ENCODE results near the gene CA14. TPM values are rescaled to one million over a fixed set of nuclear protein-coding genes. Genes with fewer than 3 reads are reported as not detected.

CA14 gene
- total RNA-seq: not detected in 2 replicates

DNA sequence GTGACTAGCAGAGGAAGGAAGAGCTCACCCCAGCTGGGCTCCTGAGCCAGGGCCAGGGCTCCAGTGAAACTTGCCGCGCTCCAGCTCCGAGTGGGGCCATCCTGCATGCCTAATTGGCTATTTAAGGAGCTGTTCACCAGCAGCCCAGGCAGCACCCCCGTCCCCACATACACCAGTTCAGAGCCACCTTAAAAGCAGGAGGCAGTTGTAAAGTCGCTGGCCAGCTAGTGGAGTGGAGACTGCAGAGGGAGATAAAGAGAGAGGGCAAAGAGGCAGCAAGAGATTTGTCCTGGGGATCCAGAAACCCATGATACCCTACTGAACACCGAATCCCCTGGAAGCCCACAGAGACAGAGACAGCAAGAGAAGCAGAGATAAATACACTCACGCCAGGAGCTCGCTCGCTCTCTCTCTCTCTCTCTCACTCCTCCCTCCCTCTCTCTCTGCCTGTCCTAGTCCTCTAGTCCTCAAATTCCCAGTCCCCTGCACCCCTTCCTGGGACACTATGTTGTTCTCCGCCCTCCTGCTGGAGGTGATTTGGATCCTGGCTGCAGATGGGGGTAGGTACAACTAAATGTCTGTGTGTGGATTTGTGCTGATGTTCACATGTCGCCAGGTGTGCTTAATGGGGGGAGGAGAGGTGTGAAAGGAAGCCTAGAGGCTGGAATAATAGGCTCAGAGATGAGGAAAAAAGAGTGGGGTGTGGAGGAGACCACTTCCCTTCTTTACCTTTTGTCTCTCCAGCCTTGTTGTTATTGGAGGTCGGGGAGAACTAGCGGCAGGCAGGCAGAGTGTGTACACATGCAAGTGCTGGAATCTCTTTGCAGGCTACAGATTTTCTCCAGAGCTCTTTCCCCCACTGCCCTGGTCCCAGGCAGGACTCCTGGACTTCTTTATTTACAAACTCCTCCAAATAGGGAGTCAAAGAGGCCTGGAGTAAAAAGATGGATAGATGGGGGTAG lies at the start of gene CA14:
TSS of gene CA14 (plus strand) at position 151 of the 962 bp plus-strand sequence. CDS start at position 506, 355 bp downstream.

DNA sequence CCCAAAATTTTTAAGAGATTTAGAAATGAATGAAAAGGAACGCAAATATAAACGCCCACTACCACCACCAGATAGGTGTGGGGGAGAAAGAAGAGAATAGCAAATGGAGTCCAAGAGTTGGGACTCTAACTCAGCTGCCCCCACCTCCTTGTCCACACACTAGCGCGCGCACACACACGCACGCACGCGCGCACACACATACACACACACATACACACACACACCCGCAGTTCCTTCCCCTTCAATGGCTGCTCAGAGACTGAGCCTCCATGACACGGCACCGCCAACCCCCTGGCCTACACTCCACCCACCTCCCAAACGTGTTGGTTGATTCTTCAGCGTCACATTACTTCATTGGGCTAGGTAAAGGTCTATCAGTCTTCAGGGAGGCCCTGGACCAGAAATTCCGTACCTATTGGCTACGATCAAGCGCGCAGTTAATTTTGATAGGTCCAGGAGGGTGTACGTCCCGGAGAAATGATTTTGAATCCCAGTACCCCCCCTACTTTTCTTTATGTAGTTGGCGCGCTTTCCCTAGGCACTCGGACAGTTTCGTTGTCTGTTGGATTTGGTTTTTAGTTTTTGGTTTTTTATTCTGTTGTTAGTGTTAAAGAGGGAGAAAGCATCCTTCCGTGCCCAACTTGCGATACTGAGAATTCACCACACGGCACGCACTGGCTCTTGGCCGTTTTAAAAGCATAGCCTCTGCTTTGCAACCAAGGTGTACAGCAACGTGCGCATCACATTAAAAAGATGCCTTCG lies 21.5 kb upstream of the CA14 start, which contains the start of gene ANP32E:
TSS of gene ANP32E (minus strand) at position 261 of the 762 bp plus-strand sequence. CDS start 326 bp downstream, outside the sequence.

GRCh38 chr1:150268705-150269403 lies 11.3 kb downstream of the CA14 start, which contains the start of gene APH1A:
TSS of gene APH1A (minus strand) at chr1:150269016. CDS start at chr1:150268810, 206 bp downstream.

GRCh38 chr1:150281758-150282557 lies 24.4 kb downstream of the CA14 start, which contains the start of gene CIART:
TSS of gene CIART (plus strand) at chr1:150282554. CDS start at chr1:150283268, 714 bp downstream.

DNA sequence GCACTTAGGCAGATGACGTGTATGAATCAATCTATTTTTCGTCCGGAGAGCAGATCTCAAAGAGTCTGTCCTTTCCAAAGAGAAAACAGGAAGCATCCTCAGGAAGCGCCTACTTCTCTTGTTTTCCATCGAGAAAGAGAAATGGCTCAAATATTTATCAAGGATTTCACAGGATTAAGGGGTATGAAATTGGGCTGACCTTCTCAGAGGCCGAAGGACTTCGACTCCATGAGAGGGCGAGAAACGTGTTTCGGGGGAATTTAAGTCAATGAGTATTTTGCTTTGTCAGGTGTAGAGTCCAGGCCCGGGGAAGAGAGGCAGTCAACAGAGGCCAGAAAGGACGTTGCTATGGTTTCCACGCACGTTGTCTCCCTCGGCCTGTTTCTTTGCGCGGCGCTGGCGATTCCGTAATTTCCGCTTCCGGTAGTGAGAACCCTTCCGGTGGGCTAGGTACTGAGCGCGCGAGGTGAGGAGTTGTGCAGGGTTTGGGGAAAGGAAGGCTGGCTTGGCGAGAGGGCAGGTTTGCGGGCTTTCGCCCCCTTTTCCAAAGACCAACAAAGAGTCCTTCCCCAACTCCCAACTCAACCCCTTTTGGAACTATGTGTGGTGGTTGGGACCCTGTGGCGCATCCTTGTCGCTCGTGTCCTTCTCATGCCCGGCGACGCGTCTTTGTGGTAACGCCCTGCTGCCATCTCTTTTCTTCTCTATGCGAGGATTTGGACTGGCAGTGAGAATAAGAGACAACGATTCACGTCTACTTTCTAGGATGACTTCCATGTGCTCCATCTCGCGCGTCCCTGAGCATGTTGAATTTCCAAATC lies 36.1 kb downstream of the CA14 start, which contains the start of gene MRPS21:
TSS of gene MRPS21 (plus strand) at position 429 of the 821 bp plus-strand sequence. CDS start 506 bp downstream, outside the sequence.

Other genes with a start within 250 kb of the CA14 start
- gene OTUD7B, start 247.0 kb upstream of the CA14 start, total RNA-seq: 5.5 and 11.0 TPM in 2 replicates
- 27.1 and 39.5 TPM in 2 replicates for gene VPS45, start 190.0 kb upstream of the CA14 start, total RNA-seq
- gene PLEKHO1, start 107.9 kb upstream of the CA14 start, total RNA-seq: 28.8 and 49.3 TPM in 2 replicates
- gene ANP32E, start 21.7 kb upstream of the CA14 start, total RNA-seq: 21.9 and 40.8 TPM in 2 replicates
- 116 and 135 TPM in 2 replicates for gene APH1A, start 11.2 kb downstream of the CA14 start, total RNA-seq
- gene C1orf54, start 15.0 kb downstream of the CA14 start, total RNA-seq: 4.4 and 8.4 TPM in 2 replicates
- 1.2 and 1.8 TPM in 2 replicates for gene CIART, start 24.8 kb downstream of the CA14 start, total RNA-seq
- gene MRPS21, start 36.1 kb downstream of the CA14 start, total RNA-seq: 57.4 and 58.7 TPM in 2 replicates
- 23.9 and 26.8 TPM in 2 replicates for gene PRPF3, start 63.8 kb downstream of the CA14 start, total RNA-seq
- 8.0 and 9.2 TPM in 2 replicates for gene RPRD2, start 106.4 kb downstream of the CA14 start, total RNA-seq
- gene TARS2, start 229.6 kb downstream of the CA14 start, total RNA-seq: 19.6 and 21.8 TPM in 2 replicates

Measured in myometrial cell (primary cell).